ENCODE data around the gene SNX33. TPM values are rescaled to one million over a fixed set of nuclear protein-coding genes. Genes with fewer than 3 reads are reported as not detected.

The SNX33 gene
- total and polyA plus RNA-seq, 2 of the 13 experiments (the other 11 are each of a cell fraction or from before 2014, with no cell fraction given): 11.0 to 11.6 TPM

DNA sequence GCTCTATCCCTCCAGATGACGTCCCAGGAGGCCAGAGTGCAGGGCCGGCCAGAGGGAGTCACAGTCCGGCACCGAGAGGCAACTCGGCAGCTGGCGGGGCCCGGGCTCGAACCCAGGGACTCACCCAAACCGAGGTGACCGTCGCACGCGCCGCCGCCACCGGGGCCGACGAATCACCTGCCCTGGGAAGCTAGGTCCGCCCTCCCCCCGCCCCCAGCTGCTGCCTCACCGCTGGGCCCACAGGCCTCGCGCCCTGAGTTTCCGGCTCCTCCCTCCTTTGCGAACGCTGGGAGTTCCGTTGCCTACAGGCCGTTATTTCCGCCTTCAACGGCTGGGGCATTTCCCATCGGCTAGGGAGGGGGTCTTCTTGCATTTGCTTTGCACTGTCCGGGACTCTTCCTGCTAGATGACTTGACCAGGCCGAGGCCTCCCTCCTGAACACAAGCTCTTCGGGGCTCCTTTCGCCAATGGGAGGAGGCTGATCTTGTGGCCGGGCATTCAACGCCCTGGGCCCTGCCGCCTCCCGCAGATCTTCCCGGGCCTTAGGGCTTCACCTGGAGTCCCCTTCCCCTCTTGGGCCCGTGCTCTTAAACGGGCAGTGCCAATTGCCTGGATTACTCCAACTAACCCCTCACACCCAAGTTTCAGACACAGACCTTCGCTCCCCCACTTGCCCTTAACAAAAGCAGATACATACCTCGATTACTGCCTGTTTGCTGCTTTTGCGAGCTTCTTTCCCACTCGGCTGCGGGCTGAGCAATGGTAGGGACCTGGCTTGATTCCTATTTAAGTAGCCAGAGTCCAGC lies 22.0 kb upstream of the SNX33 start, which contains the start of gene SNUPN (continued):
- TF ChIP-seq SAFB2 (CRISPR knock-in tag; IDR thresholded peaks at IDR 0.05; ENCODE audit: borderline replicate concordance, low read depth) (no peak; the same call in 1 of the 2 replicates), ZNF570 (CRISPR knock-in tag; IDR thresholded peaks at IDR 0.05; ENCODE audit: borderline replicate concordance) (no peak), ZNF777 (CRISPR knock-in tag; IDR thresholded peaks at IDR 0.05) (peak; percentile 93), GFI1 (CRISPR knock-in tag; IDR thresholded peaks at IDR 0.05; ENCODE audit: borderline replicate concordance) (peak; percentile 64; the same call in 1 of the 2 replicates), ZNF549 (CRISPR knock-in tag; IDR thresholded peaks at IDR 0.05) (0 out of 2 replicates have a peak, but pooled peaks have one; percentile 27), NFIB (CRISPR knock-in tag; IDR thresholded peaks at IDR 0.05; ENCODE audit: borderline replicate concordance) (no peak), ZNF224 (CRISPR knock-in tag; IDR thresholded peaks at IDR 0.05) (0 out of 2 replicates have a peak, but pooled peaks have one; percentile 55), SNAPC2 (CRISPR knock-in tag; IDR thresholded peaks at IDR 0.05) (no peak), HNRNPK (IDR thresholded peaks at IDR 0.05; ENCODE audit: low read depth, low read length, poor library complexity, severe bottlenecking) (no peak), ZFYVE20 (CRISPR knock-in tag; IDR thresholded peaks at IDR 0.05; ENCODE audit: borderline replicate concordance, low read depth) (no peak), ZNF792 (CRISPR knock-in tag; IDR thresholded peaks at IDR 0.05) (peak; percentile 79; the same call in 1 of the 2 replicates), FOSL2 (CRISPR knock-in tag; IDR thresholded peaks at IDR 0.05) (peak; percentile 57; the same call in 1 of the 2 replicates), ZNF704 (CRISPR knock-in tag; IDR thresholded peaks at IDR 0.05; ENCODE audit: borderline replicate concordance) (no peak; the same call in 1 of the 2 replicates), AKNA (CRISPR knock-in tag; IDR thresholded peaks at IDR 0.05; ENCODE audit: borderline replicate concordance) (no peak), IRF9 (CRISPR knock-in tag; IDR thresholded peaks at IDR 0.05; ENCODE audit: borderline replicate concordance) (no peak), NRL (CRISPR knock-in tag; IDR thresholded peaks at IDR 0.05; ENCODE audit: borderline replicate concordance) (peak; percentile 66; the same call in 1 of the 2 replicates), ZSCAN31 (CRISPR knock-in tag; IDR thresholded peaks at IDR 0.05; ENCODE audit: low read depth) (no peak)
